DND-41 (cell line): ENCODE results near the gene ARL17B.

Experiments used
- EZH2 ChIP-seq: IDR thresholded peaks from 3 replicates; pipeline ENCODE4 v1.6.1; 2012; ENCODE audit warnings: borderline replicate concordance, low read depth, mild to moderate bottlenecking, moderate library complexity, low read length, inconsistent platforms; ENCODE audit not compliant: severe bottlenecking
- TF ChIP-seq, protein P1 (sequence below): IDR thresholded peaks from 2 replicates; pipeline ENCODE4 v1.5.1; 2012; ENCODE audit warnings: borderline replicate concordance, low read length, moderate library complexity, mild to moderate bottlenecking; ENCODE audit not compliant: poor library complexity, severe bottlenecking; ENCODE audit errors: extremely low read depth

DNA sequence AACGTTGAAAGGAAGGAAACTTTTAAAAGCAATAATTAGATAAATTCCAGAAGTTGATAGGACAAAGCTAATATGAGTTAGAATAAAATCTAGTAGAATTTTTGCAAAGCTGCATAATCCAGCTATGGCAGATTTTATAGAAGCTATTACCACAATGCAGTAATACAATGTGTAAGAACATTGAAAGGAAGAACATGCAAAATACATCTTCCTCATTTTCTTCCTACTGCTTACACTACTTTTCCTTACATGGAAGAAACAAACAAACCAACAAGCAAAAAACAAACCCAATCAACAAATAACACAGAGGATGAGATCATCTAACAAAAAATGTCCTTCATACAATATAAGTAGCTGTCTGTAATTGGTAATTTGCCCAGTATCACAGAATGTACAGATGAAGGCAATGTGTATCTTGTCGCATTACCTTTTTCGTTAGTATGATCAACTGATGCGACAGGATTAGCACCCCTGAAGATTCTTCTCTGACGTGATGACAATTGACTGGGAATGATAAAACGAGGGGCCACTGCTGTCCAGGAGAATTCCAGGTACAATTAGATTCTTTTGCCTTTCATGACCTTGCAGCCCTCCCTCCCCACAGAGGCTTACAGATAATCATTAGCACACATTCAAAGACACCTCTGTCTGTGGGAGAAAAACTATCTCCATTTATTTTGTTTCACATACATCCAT lies 87.9 kb downstream of the ARL17B start:
- TF ChIP-seq, protein P1, sequence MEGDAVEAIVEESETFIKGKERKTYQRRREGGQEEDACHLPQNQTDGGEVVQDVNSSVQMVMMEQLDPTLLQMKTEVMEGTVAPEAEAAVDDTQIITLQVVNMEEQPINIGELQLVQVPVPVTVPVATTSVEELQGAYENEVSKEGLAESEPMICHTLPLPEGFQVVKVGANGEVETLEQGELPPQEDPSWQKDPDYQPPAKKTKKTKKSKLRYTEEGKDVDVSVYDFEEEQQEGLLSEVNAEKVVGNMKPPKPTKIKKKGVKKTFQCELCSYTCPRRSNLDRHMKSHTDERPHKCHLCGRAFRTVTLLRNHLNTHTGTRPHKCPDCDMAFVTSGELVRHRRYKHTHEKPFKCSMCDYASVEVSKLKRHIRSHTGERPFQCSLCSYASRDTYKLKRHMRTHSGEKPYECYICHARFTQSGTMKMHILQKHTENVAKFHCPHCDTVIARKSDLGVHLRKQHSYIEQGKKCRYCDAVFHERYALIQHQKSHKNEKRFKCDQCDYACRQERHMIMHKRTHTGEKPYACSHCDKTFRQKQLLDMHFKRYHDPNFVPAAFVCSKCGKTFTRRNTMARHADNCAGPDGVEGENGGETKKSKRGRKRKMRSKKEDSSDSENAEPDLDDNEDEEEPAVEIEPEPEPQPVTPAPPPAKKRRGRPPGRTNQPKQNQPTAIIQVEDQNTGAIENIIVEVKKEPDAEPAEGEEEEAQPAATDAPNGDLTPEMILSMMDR, result no peak
- TF ChIP-seq EZH2, result no peak
